ENCODE data around the gene MORC2.

GRCh38 chr22:30882974-30883533 lies 85.5 kb downstream of the MORC2 start:
- TF ChIP-seq CTCF (conservative IDR thresholded peaks at IDR 0.05; ENCODE audit: low read depth, low read length) = no peak
- no peak for TF ChIP-seq EZH2 (IDR thresholded peaks at IDR 0.05; ENCODE audit: low read length, unreplicated experiment)
- TF ChIP-seq EZH2phosphoT487 (IDR thresholded peaks at IDR 0.05; ENCODE audit: borderline replicate concordance, low read length) = no peak
